Endothelial cell of coronary artery (primary cell): ENCODE data around the gene CDY2B. TPM values are rescaled to one million over a fixed set of nuclear protein-coding genes. Genes with fewer than 3 reads are reported as not detected.

Experiments
- total RNA-seq: library from RNA; depleted of rRNA; stranded (reverse); fragments of >200 nt; gene quantifications from 2 replicates; pipeline ENCODE4 v1.2.3, GENCODE V29; 2014

Gene CDY2B, protein sequence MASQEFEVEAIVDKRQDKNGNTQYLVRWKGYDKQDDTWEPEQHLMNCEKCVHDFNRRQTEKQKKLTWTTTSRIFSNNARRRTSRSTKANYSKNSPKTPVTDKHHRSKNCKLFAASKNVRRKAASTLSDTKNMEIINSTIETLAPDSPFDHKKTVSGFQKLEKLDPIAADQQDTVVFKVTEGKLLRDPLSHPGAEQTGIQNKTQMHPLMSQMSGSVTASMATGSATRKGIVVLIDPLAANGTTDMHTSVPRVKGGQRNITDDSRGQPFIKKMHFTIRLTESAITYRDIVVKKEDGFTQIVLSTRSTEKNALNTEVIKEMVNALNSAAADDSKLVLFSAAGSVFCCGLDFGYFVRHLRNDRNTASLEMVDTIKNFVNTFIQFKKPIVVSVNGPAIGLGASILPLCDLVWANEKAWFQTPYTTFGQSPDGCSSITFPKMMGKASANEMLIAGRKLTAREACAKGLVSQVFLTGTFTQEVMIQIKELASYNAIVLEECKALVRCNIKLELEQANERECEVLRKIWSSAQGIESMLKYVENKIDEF
- total RNA-seq: not detected in 2 replicates

DNA sequence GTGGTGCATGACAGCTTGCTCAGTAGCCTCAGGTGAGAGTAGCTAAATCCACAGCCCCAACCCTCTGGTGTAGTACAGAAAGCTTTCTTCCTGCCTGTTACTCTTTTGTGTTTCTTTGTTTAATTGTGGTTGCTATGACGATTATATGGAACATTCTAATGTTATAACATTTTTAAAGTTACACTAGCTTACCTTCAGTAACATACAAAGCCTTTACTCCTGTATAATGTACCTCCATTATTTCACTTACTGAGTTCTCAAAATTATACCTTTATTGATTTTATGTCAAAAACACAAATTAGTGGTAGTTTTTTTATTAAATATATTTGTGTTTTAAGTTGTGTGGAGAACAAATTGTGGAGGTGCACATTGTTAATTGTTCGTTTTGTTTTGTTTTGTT lies at the start of gene CDY2B:
Gene CDY2B, minus strand, starts transcription at position 101 of the 400 bp plus-strand sequence. CDS start 328 bp downstream, outside the sequence.

Other genes with a start within 250 kb of the CDY2B start
- gene CDY2A, start 145.6 kb upstream of the CDY2B start, total RNA-seq: not detected in 2 replicates